PC-9 (cell line): Measurements from ENCODE around the gene LDHAL6A. TPM values are rescaled to one million over a fixed set of nuclear protein-coding genes. Genes with fewer than 3 reads are reported as not detected.

Experiments used
- BruUV-seq: library from RNA; stranded (reverse); fragments of 400-500 nt; replicated peaks from 2 replicates; lab custom pipeline; 2021; lab: Mats Ljungman, UMichigan
- CTCF ChIA-PET: fragments of 300-600 bp; sonication (Branson Sonifier 250); formaldehyde crosslinking; loops from one replicate; lab custom pipeline; 2022; ENCODE audit warnings: antibody characterized with exemption; lab: Charles Lee
- POLR2A ChIA-PET: fragments of 300-600 bp; sonication (Branson Sonifier 250); formaldehyde crosslinking; loops from one replicate; lab custom pipeline; 2022; ENCODE audit warnings: antibody characterized with exemption; ENCODE audit not compliant: unreplicated experiment; lab: Charles Lee
- DNase-seq, 2 experiments: peaks; one replicate each; pipeline versions ENCODE4 v3.0.0 to v3.0.0-alpha.2; 2015 to 2022; ENCODE audit warnings: mixed read lengths in 1 of 2
- H2AFZ ChIP-seq: fragments of 200-600 bp; sonication (generic); 2 replicates; pipeline ENCODE4 v1.8.1; 2017; ENCODE audit warnings: antibody characterized with exemption
- H3F3A ChIP-seq: fragments of 200-600 bp; sonication (generic); 2 replicates; pipeline ENCODE4 v1.8.1; 2017; ENCODE audit warnings: antibody characterized with exemption, mild to moderate bottlenecking, low read depth; ENCODE audit not compliant: insufficient read depth
- H3K27ac ChIP-seq: fragments of 200-600 bp; sonication (generic); 2 replicates; pipeline ENCODE4 v1.6.1; 2016; ENCODE audit warnings: mixed run types
- H3K27me3 ChIP-seq: fragments of 200-600 bp; sonication (generic); 2 replicates; pipeline ENCODE4 v1.6.1; 2016; ENCODE audit warnings: low read depth, mixed run types; ENCODE audit not compliant: insufficient read depth
- H3K36me3 ChIP-seq: fragments of 200-600 bp; sonication (generic); 2 replicates; pipeline ENCODE4 v1.6.1; 2016; ENCODE audit warnings: low read depth, mixed run types
- H3K4me1 ChIP-seq: fragments of 200-600 bp; sonication (generic); replicated peaks from 2 replicates; pipeline ENCODE4 v1.6.1; 2016; ENCODE audit warnings: mixed run types; ENCODE audit not compliant: insufficient read depth
- H3K4me2 ChIP-seq: fragments of 200-600 bp; sonication (generic); 2 replicates; pipeline ENCODE4 v1.6.1; 2017; ENCODE audit warnings: mixed run types
- H3K4me3 ChIP-seq: fragments of 200-600 bp; sonication (generic); 2 replicates; pipeline ENCODE4 v1.6.1; 2016; ENCODE audit warnings: mixed run types
- H3K79me2 ChIP-seq: fragments of 200-600 bp; sonication (generic); 2 replicates; pipeline ENCODE4 v1.6.1; 2017; ENCODE audit warnings: low read depth, mixed run types
- H3K9me2 ChIP-seq: fragments of 200-600 bp; sonication (generic); 2 replicates; pipeline ENCODE4 v1.8.1; 2017; ENCODE audit warnings: mild to moderate bottlenecking; ENCODE audit not compliant: insufficient read depth
- H3K9me3 ChIP-seq: fragments of 200-600 bp; sonication (generic); 2 replicates; pipeline ENCODE4 v1.8.1; 2016; ENCODE audit warnings: low read depth; ENCODE audit not compliant: insufficient read depth
- H4K20me1 ChIP-seq: fragments of 200-600 bp; sonication (generic); 2 replicates; pipeline ENCODE4 v1.8.1; 2017; ENCODE audit not compliant: insufficient read depth
- CTCF ChIP-seq: fragments of 200-600 bp; sonication (generic); conservative IDR thresholded peaks from 2 replicates; pipeline ENCODE4 v1.6.1; 2017; ENCODE audit warnings: mixed run types, antibody characterized with exemption, mild to moderate bottlenecking, moderate library complexity
- EZH2 ChIP-seq: fragments of 200-600 bp; sonication (generic); IDR thresholded peaks from 2 replicates; pipeline ENCODE4 v1.8.0; 2017; ENCODE audit warnings: antibody characterized with exemption, low read depth
- intact Hi-C: fragments of 100-400 bp; cut with micrococcal nuclease; formaldehyde crosslinking; loops from one replicate; pipeline ENCODE4 v1.10.0; 2022; ENCODE audit not compliant: unreplicated experiment
- total RNA-seq: library from RNA; stranded (reverse); gene quantifications from 2 replicates; pipeline ENCODE4 v1.2.3, GENCODE V29; 2021

LDHAL6A gene
- total RNA-seq, 1 experiment from 2014 or later: not detected

GRCh38 chr11:18416459-18416858, 39.2 kb upstream of the LDHAL6A start:
- Histone ChIP-seq H3K79me2 (no peaks in the 10 kb centered on the region), H3K36me3 (no peaks in the 10 kb centered on the region), H3K27me3 (no peaks in the 10 kb centered on the region), H2AFZ (no peak overlapping the region), H3K27ac (no peak overlapping the region), H3K4me1 (no peaks in the 10 kb centered on the region), H4K20me1 (no peaks in the 10 kb centered on the region), H3K4me2 (no peak overlapping the region), H3K9me3 (no peaks in the 10 kb centered on the region), H3K4me3 (no peak overlapping the region), H3K9me2 (no peaks in the 10 kb centered on the region), H3F3A (no peaks in the 10 kb centered on the region)
- DNase-seq: no peak
- no TSS peak for BruUV-seq
- TF ChIP-seq CTCF (no peak), EZH2 (no peak)
- intact Hi-C loops: no loop called here
- ChIA-PET CTCF (no interaction called here), POLR2A (no interaction called here)

- Histone ChIP-seq H3K27ac (no peak overlapping the region), H3K9me3 (no peaks in the 10 kb centered on the region), H2AFZ (no peak overlapping the region), H3F3A (no peaks in the 10 kb centered on the region), H3K36me3 (no peaks in the 10 kb centered on the region), H3K79me2 (no peaks in the 10 kb centered on the region), H4K20me1 (no peaks in the 10 kb centered on the region), H3K9me2 (no peaks in the 10 kb centered on the region), H3K4me3 (no peak overlapping the region), H3K4me1 (no peaks in the 10 kb centered on the region), H3K4me2 (no peak overlapping the region), H3K27me3 (no peaks in the 10 kb centered on the region)
- DNase-seq: no peak
- intact Hi-C loops: no loop called here
- no peak for TF ChIP-seq CTCF
- TF ChIP-seq EZH2: no peak
- BruUV-seq: no TSS peak
- POLR2A ChIA-PET: no interaction called here
- CTCF ChIA-PET: no interaction called here
These were observed 36.6 kb upstream of the LDHAL6A start for GRCh38 chr11:18419040-18419439.

DNA sequence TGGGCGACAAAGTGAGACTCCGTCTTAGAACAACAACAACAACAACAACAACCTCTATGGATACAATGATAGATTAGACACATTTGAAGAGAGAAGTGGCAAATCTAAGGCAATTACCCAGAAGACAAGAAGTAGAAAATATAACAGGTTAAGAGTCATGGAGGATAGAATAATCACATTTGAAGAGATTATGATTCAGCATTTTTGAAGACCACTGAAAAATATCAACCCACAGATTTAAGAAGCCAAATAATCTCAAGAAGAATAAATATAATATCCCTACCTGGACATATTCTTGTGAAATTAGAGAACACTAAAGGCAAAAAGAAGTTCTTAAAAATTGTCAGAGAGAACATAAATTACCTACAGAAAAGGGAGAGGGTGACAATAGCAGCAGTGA, 35.6 kb upstream of the LDHAL6A start:
- intact Hi-C loops: no loop called here
- no peaks in the 10 kb centered on the region for H3K9me2 ChIP-seq
- H3K4me1 ChIP-seq: no peaks in the 10 kb centered on the region
- TF ChIP-seq EZH2 (no peak), CTCF (no peak)
- H3K4me2 ChIP-seq: no peak overlapping the region
- no peaks in the 10 kb centered on the region for H3F3A ChIP-seq
- H3K4me3 ChIP-seq: no peak overlapping the region
- ChIA-PET CTCF (no interaction called here), POLR2A (interaction anchor here (0.6 kb wide), 1 partner anchor 14 kb away, joined by 8 read pairs; no protein-coding TSS in a partner anchor)
- DNase-seq: no peak
- H4K20me1 ChIP-seq: no peaks in the 10 kb centered on the region
- 0 out of 2 replicates have a peak overlapping the region, but pooled peaks have one; percentile 60 for H2AFZ ChIP-seq
- BruUV-seq: no TSS peak
- no peaks in the 10 kb centered on the region for H3K79me2 ChIP-seq
- H3K9me3 ChIP-seq: no peaks in the 10 kb centered on the region
- no peaks in the 10 kb centered on the region for H3K27me3 ChIP-seq
- H3K36me3 ChIP-seq: no peaks in the 10 kb centered on the region
- H3K27ac ChIP-seq: no peak overlapping the region
